ENCODE measurements around the gene SLC7A5.

The SLC7A5 gene

GRCh38 chr16:87845807-87846619 lies 23.3 kb downstream of the SLC7A5 start:
- TF ChIP-seq CTCF (IDR thresholded peaks at IDR 0.05; ENCODE audit: extremely low read depth, missing control alignments) = no peak
- no peak for DNase-seq (ENCODE audit: low spot score)

- TF ChIP-seq CTCF (IDR thresholded peaks at IDR 0.05; ENCODE audit: extremely low read depth, missing control alignments) = no peak
- DNase-seq (ENCODE audit: low spot score) = no peak
Observed at GRCh38 chr16:87845213-87845612, 24.1 kb downstream of the SLC7A5 start.

- no peak for DNase-seq (ENCODE audit: low spot score)
- TF ChIP-seq CTCF (IDR thresholded peaks at IDR 0.05; ENCODE audit: extremely low read depth, missing control alignments) = no peak
Observed at GRCh38 chr16:87844809-87845208, 24.5 kb downstream of the SLC7A5 start.

- no peak for TF ChIP-seq CTCF (IDR thresholded peaks at IDR 0.05; ENCODE audit: extremely low read depth, missing control alignments)
- DNase-seq (ENCODE audit: low spot score) = no peak
Observed at GRCh38 chr16:87844120-87844733, 25.1 kb downstream of the SLC7A5 start.

- no peak for DNase-seq (ENCODE audit: low spot score)
- no peak for TF ChIP-seq CTCF (IDR thresholded peaks at IDR 0.05; ENCODE audit: extremely low read depth, missing control alignments)
Observed at GRCh38 chr16:87843678-87844105, 25.6 kb downstream of the SLC7A5 start.

GRCh38 chr16:87842209-87842869 lies 27.0 kb downstream of the SLC7A5 start:
- TF ChIP-seq CTCF (IDR thresholded peaks at IDR 0.05; ENCODE audit: extremely low read depth, missing control alignments) = no peak

More at GRCh38 chr16:87842209-87842869, 27.0 kb downstream of the SLC7A5 start:
- DNase-seq (ENCODE audit: low spot score) = no peak
